Measurements from ENCODE around the gene ELFN2. TPM values are rescaled to one million over a fixed set of nuclear protein-coding genes. Genes with fewer than 3 reads are reported as not detected.

ELFN2 gene
- polyA plus RNA-seq, 4 donors: 0.07 to 0.16 TPM; not detected in 2

GRCh38 chr22:37320726-37321677 lies 106.3 kb downstream of the ELFN2 start:
- FAIRE-seq: no peak
- H3K27ac ChIP-seq (ENCODE audit: low read depth in 1 of 3, low read length in 2 of 3): no peak overlapping the region
- H3K9me3 ChIP-seq (ENCODE audit: control insufficient read depth in 2 of 2, insufficient read depth in 1 of 2, low read depth in 1 of 2, low read length in 1 of 2): no peaks in the 10 kb centered on the region
- 47 to 69% (median 58%) methylated on average over 16 of the region's 16 CpGs for WGBS, 3 donors
- no peaks in the 10 kb centered on the region for H3K36me3 ChIP-seq (ENCODE audit: control insufficient read depth in 3 of 3, insufficient read depth in 2 of 3, low read depth in 1 of 3, low read length in 3 of 3)
- DNase-seq: peak in 1 of 2 donors; percentile 66
- H3K4me3 ChIP-seq (ENCODE audit: low read depth in 1 of 3, low read length in 3 of 3): no peak overlapping the region
- peaks cover 0 to 11% (median 11%) of the 10 kb centered on the region in 3 donors for H3K27me3 ChIP-seq (ENCODE audit: control insufficient read depth in 3 of 3, insufficient read depth in 3 of 3, low read length in 3 of 3)
- H3K4me1 ChIP-seq (ENCODE audit: control insufficient read depth in 3 of 3, insufficient read depth in 2 of 3, low read depth in 1 of 3, low read length in 2 of 3): peaks cover 0 to 45% (median 7%) of the 10 kb centered on the region in 3 donors

DNA sequence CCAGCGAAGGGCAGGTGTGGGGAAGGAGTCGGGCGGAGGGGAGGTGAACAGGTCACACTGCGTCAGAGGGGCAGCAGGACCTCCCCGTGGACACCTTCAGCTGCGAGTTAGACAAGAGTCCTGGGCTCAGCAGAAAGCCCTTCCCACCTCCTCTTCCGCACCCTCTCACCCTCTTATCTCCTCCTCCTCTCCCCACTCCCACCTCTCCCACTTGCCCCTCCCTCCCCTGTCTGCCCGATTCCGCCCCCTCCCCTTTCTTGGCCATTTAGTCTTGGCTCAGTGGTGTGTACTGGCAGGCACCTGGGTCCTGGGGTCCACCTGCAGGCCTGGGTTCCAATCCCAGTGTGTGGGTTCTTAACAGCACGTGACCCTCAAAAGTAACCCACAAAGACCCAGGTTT lies 107.8 kb downstream of the ELFN2 start:
- no peaks in the 10 kb centered on the region for H3K9me3 ChIP-seq (ENCODE audit: control insufficient read depth in 2 of 2, insufficient read depth in 1 of 2, low read depth in 1 of 2, low read length in 1 of 2)
- H3K27me3 ChIP-seq (ENCODE audit: control insufficient read depth in 3 of 3, insufficient read depth in 3 of 3, low read length in 3 of 3): peaks cover 0 to 8% (median 4%) of the 10 kb centered on the region in 3 donors
- DNase-seq: no peak
- no peak overlapping the region for H3K27ac ChIP-seq (ENCODE audit: low read depth in 1 of 3, low read length in 2 of 3)
- H3K4me1 ChIP-seq (ENCODE audit: control insufficient read depth in 3 of 3, insufficient read depth in 2 of 3, low read depth in 1 of 3, low read length in 2 of 3): peaks cover 0 to 35% (median 7%) of the 10 kb centered on the region in 3 donors
- 74 to 83% (median 76%) methylated on average over 6 to 10 of the region's 10 CpGs for whole genome bisulfite sequencing, 3 donors
- FAIRE-seq: no peak
- H3K36me3 ChIP-seq (ENCODE audit: control insufficient read depth in 3 of 3, insufficient read depth in 2 of 3, low read depth in 1 of 3, low read length in 3 of 3): no peaks in the 10 kb centered on the region
- no peak overlapping the region for H3K4me3 ChIP-seq (ENCODE audit: low read depth in 1 of 3, low read length in 3 of 3)

GRCh38 chr22:37318364-37319109 lies 108.7 kb downstream of the ELFN2 start:
- Histone ChIP-seq H3K4me1 (ENCODE audit: control insufficient read depth in 3 of 3, insufficient read depth in 2 of 3, low read depth in 1 of 3, low read length in 2 of 3) (peaks cover 0 to 27% (median 5%) of the 10 kb centered on the region in 3 donors), H3K4me3 (ENCODE audit: low read depth in 1 of 3, low read length in 3 of 3) (no peak overlapping the region), H3K27me3 (ENCODE audit: control insufficient read depth in 3 of 3, insufficient read depth in 3 of 3, low read length in 3 of 3) (peaks cover 0 to 5% (median 0%) of the 10 kb centered on the region in 3 donors), H3K9me3 (ENCODE audit: control insufficient read depth in 2 of 2, insufficient read depth in 1 of 2, low read depth in 1 of 2, low read length in 1 of 2) (no peaks in the 10 kb centered on the region), H3K36me3 (ENCODE audit: control insufficient read depth in 3 of 3, insufficient read depth in 2 of 3, low read depth in 1 of 3, low read length in 3 of 3) (no peaks in the 10 kb centered on the region), H3K27ac (ENCODE audit: low read depth in 1 of 3, low read length in 2 of 3) (no peak overlapping the region)
- no peak for FAIRE-seq
- 70 to 72% (median 72%) methylated on average over 18 of the region's 18 CpGs for WGBS, 3 donors
- DNase-seq: no peak

Other genes with a start within 250 kb of the ELFN2 start
- 10 to 100 TPM in 1 of 4 donors, 1 to 10 TPM in 3; 2.4 to 20.0 (median 3.1) TPM for gene C1QTNF6, start 239.2 kb downstream of the ELFN2 start, polyA plus RNA-seq
- under 1 TPM in 2 of 4 donors, not detected in 2; 0.09 to 0.49 TPM for gene SSTR3, start 215.0 kb downstream of the ELFN2 start, polyA plus RNA-seq
- gene RAC2, start 183.2 kb downstream of the ELFN2 start, polyA plus RNA-seq: 10 to 100 TPM; 12.1 to 41.1 (median 24.8) TPM
- 1 to 10 TPM; 1.1 to 5.4 (median 3.6) TPM for gene CYTH4, start 145.0 kb downstream of the ELFN2 start, polyA plus RNA-seq
- 10 to 100 TPM in 3 of 4 donors, 1 to 10 TPM in 1; 7.3 to 21.3 (median 19.9) TPM for gene MFNG, start 58.9 kb upstream of the ELFN2 start, polyA plus RNA-seq
- gene CARD10, start 91.9 kb upstream of the ELFN2 start, polyA plus RNA-seq: 100 to 1,000 TPM in 2 of 4 donors, 10 to 100 TPM in 2; 31.5 to 129 (median 88.8) TPM
- 10 to 100 TPM; 19.7 to 81.5 (median 35.3) TPM for gene CDC42EP1, start 133.0 kb upstream of the ELFN2 start, polyA plus RNA-seq
- 100 to 1,000 TPM; 174 to 485 (median 233) TPM for gene LGALS2, start 152.6 kb upstream of the ELFN2 start, polyA plus RNA-seq
- gene GGA1, start 181.4 kb upstream of the ELFN2 start, polyA plus RNA-seq: 10 to 100 TPM; 42.8 to 73.2 (median 56.0) TPM
- gene SH3BP1, start 212.2 kb upstream of the ELFN2 start, polyA plus RNA-seq: 10 to 100 TPM; 20.8 to 46.0 (median 28.5) TPM
- gene PDXP, start 231.2 kb upstream of the ELFN2 start, polyA plus RNA-seq: 10 to 100 TPM; 24.1 to 98.6 (median 57.3) TPM
- 100 to 1,000 TPM in 3 of 4 donors, 10 to 100 TPM in 1; 36.9 to 396 (median 243) TPM for gene LGALS1, start 248.2 kb upstream of the ELFN2 start, polyA plus RNA-seq